ENCODE data around the gene TSPAN16. TPM values are rescaled to one million over a fixed set of nuclear protein-coding genes. Genes with fewer than 3 reads are reported as not detected.
"Not testable (repeated sequence)": the region's sequence is repeated elsewhere in the genome, so short reads cannot be mapped to it uniquely, and the experiment has no call there.

Gene TSPAN16
- polyA plus RNA-seq, 3 donors = not detected

DNA sequence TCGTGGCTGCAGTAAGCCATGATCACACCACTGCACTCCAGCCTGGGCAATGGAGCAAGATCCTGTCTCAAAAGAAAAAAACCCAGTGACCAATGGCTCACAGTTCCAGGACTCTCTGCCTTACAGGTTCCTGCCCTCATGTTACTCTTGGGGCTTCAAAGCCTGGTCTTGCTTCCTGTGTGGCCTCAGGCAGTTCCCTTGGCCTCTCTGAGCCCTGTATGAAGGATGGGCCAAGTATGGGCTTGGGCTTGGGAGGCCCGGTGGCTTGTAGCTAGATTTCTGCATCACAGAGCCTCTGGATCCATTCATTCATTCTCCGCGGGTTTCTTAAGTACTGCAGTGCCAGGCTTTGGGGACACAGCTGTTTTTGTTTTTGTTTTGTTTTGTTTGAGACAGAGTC is 780 bp upstream of the TSPAN16 start:
- 73 to 89% (median 87%) methylated on average over 4 of the region's 4 CpGs for WGBS, 3 donors
- no peak overlapping the region for H3K27ac ChIP-seq (ENCODE audit: low read depth, low read length)

DNA sequence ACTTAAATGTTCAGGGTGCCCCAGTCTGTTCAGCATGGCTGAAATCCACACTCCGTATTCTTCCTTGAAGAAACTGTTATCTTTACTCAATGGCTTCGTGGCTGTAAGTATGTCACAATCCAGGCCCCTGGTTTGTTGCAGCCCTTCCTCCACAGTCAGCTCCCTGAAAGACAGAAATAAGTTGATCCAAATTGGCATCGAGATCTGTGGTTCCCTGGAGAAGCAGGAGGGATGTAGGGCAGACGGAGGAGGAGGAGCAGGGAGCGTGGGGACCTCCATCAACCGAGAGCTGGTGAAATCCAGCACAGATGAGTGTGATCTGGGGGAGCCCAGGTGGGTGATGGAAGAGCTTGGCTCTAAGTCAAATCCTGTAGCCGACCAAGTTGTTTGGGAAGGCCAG is 304 bp downstream of the TSPAN16 start:
- no peak overlapping the region for H3K27ac ChIP-seq (ENCODE audit: low read depth, low read length)
- WGBS, 3 donors = 25 to 59% (median 27%) methylated on average over 7 of the region's 7 CpGs

DNA sequence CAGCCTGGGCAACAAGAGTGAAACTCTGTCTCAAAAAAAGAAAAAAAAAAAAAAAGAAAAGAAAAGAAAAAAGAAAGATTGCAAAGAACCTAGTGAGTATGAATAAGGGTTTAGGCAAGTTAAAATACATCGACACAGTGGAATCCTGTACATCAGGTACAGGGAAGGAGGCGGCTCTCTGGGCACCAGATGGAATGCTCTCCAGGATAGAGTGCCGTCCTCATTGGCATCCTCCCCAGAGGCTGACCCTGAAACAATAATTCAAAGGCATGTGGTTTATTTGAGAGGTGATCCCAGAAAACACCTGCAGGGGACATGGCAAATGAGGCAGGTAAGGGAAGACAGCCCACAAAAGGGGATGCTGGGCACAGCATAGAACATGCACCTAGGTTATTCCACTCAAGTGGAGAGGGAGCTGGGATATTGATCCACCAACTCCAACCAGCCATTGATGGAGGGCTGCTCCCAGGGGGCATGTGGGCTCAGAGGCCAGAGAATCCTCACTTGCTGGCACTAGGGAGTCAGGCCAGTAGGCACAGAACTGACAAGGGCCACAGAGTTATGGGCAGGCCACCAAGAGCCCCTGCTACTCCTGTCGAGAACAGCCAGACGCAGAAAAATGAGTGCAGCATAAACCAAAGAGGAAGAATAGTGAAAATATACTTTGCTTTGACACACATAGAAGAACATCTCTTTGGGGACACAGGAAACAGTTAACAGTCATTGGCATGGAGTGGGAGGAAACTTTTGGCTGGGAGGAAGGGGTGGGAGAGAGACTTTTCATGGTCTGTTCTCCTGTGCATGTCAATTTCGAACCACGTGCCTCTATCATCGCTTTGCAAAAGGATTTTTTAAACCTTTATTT is 4.2 kb downstream of the TSPAN16 start:
- no peak overlapping the region for H3K27ac ChIP-seq (ENCODE audit: low read depth, low read length)
- 58 to 73% (median 62%) methylated on average over 8 of the region's 8 CpGs for WGBS, 3 donors

DNA sequence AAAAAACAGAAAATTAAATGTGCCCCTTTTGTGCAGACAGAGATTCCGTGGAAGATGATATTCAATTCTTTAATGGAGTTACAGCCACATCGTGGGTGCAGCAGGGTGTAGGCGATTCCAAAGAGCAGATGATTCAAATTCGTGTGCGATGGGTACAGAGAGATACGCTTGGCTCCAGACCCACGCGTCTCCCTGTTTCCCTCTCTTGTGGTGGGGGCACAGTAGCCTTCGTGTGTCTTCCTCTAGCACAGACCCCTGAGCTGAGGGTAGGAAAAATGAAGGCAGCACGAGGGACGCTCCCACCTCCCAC is 4.8 kb downstream of the TSPAN16 start:
- WGBS, 3 donors = 78 to 86% (median 83%) methylated on average over 11 of the region's 11 CpGs

DNA sequence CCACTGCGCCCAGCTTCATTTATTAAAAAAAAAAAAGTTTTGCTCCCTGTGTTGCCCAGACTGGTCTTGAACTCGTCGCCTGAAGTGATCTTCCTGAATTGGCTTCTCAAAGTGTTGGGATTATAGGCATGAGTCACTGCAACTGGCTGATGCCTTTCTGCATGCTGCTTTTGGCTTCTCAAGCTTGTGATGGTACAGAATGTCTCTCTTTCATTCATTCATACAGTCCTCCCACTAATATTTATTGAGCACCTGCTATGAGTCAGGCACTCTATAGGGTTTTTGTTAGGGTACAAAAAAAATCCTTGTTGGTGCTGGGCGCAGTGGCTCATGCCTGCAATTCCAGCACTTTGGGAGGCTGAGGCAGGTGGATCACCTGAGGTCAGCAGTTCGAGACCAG is 9.0 kb downstream of the TSPAN16 start:
- no peak overlapping the region for H3K27ac ChIP-seq (ENCODE audit: low read depth, low read length)
- 91 to 94% (median 93%) methylated on average over 5 of the region's 5 CpGs for WGBS, 3 donors

More for the DNA sequence above, 4.8 kb downstream of the TSPAN16 start:
- H3K27ac ChIP-seq (ENCODE audit: low read depth, low read length) = no peak overlapping the region

DNA sequence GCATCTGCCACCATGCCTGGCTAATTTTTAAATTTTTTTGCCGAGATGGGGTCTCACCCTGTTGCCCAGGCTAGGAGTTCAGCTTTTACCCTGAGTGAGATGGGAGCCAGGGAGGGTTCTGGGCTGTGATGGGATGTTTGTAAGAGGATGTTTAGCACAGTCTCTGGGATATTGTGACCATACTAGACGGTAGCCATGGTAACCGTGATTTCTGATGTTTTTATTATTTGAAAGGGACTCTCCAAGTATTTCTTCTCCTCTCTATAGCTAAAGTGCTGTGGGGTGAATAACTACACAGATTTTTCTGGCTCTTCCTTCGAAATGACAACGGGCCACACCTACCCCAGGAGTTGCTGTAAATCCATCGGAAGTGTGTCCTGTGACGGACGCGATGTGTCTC is 10.4 kb downstream of the TSPAN16 start:
- 76 to 89% (median 80%) methylated on average over 9 of the region's 9 CpGs for WGBS, 3 donors
- no peak overlapping the region for H3K27ac ChIP-seq (ENCODE audit: low read depth, low read length)

DNA sequence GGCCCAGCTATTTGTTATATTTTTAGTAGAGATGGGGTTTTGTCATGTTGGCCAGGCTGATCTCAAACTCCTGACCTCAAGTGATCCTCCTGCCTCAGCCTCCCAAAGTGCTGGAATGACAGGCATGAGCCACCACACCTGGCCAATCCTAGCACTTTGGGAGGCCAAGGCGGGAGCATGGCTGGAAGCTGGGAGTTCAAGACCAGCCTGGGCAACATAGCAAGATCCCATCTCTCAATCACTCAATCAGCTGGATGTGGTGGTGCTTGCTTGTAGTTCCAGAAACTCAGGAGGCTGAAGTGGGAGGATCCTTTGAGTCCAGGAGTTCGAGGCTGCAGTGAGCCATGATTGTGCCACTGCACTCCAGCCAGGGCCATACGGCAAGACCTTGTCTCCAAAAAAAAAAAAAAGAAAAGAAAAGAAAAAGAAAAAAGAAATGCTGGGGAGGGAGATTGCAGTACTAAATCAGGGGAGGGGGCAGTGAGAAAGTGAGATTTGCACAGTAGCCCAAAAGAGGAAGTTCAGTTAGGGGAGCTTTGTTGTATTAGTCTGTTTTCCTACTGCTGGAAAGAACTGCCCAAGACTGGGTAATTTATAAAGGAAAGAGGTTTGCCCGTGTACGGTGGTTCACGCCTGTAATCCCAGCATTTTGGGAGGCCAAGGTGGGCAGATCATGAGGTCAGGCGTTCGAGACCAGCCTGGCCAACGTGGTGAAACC is 24.5 kb downstream of the TSPAN16 start:
- not testable (repeated sequence) for H3K27ac ChIP-seq (ENCODE audit: low read depth, low read length)
- WGBS, 3 donors = 55 to 83% (median 63%) methylated on average over 9 of the region's 9 CpGs

DNA sequence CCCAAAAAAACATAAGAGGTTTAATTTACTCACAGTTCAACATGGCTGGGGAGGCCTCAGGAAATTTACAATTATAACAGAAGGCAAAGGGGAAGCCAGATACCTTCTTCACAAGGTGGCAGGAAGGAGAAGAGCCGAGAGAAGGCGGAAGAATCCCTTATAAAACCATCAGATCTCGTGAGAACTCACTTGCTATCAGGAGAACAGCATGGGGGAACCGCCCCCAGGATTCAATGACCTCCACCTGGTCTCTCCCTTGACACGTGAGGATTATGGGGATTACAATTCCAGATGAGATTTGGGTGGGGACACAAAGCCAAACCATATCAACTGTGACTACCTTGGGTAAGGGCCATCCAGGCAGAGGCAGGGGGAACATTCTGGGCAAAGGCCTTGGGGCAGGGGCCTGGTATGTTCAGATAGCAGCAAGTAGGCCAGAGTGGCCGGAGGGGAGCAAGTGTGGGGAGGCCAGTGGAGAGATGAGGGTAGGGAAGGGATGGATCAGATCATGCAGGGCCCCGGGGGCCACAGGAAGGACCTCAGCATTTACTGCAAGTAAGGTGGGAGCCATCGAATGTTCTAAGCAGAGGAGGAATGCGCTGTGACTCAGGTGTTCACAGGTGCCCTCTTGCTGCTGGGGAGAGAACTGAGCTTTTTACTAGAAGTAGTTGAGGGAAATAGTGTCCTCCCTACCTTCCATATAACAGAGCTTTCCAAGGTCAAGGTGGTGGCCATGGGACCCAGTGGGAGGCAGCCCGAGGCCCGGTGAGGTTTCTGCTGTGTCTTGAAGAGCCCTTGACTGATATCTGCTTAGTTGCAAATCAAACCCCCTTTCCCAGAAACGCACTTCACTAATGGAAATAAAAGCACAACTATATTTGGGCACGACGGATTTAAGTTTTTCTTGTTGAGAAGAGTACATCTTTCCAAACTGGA is 25.5 kb downstream of the TSPAN16 start:
- WGBS, 3 donors = 62 to 72% (median 66%) methylated on average over 14 of the region's 14 CpGs
- H3K27ac ChIP-seq (ENCODE audit: low read depth, low read length) = no peak overlapping the region

DNA sequence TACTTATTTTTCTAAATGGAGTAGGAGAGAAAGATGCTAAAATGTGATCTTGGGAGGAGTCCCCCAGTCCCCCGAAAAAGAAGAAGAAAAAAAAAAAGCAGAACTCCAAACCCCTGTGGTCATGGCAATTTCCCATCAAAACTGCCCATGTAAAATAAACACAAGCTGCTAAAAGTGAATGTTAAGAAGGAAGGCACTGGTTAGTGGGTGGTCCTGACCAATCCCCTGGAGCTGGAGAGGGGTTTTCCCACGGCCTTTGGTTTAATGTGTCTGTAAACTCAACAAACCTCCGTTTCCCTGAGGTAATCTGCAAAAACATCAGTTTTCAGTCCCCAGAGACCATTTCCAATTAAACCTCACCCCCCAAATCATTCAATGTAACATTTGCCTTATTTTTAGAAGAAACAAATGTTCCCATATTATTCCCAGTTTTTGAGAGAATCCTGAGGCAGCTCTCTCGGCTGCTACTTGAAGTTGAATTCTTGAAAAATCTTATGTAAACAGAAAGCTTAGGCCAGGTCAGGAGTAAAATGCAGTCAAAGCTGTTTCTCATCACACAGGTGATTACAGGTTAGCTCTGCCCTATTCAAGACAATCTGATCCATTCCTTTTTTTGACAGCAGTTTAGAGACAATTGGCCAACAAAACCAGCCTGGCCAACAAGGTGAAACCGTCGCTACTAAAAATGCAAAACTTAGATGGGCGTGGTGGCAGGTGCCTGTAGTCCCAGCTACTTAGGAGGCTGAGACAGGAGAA is 26.5 kb downstream of the TSPAN16 start:
- H3K27ac ChIP-seq (ENCODE audit: low read depth, low read length) = no peak overlapping the region
- 37 to 53% (median 51%) methylated on average over 7 of the region's 7 CpGs for WGBS, 3 donors

DNA sequence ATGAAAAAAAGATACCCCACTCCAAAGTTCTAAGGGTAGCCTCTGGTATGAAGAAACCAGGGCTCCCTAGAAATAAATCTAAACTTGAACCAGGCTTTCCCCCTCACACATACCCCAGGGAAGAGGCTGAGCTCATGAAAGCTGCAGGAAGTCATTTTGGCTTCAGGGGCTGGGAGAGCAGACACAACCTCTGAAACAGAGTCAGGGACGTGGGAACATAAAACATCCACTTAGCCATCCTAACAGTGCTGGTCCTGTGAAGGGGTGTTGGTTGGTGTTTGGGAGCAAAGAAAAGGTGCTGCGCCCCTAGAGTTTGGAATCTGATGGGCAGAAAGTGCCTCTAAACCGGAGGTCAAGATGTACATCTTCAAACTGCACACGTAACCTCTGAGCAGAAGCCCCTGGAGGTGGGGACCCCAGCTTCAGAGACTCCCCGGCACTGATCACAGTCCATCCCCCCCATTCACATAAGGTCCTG is 27.7 kb downstream of the TSPAN16 start:
- H3K27ac ChIP-seq (ENCODE audit: low read depth, low read length) = peak overlapping the region; percentile 86
- 48 to 69% (median 49%) methylated on average over 5 of the region's 5 CpGs for WGBS, 3 donors

DNA sequence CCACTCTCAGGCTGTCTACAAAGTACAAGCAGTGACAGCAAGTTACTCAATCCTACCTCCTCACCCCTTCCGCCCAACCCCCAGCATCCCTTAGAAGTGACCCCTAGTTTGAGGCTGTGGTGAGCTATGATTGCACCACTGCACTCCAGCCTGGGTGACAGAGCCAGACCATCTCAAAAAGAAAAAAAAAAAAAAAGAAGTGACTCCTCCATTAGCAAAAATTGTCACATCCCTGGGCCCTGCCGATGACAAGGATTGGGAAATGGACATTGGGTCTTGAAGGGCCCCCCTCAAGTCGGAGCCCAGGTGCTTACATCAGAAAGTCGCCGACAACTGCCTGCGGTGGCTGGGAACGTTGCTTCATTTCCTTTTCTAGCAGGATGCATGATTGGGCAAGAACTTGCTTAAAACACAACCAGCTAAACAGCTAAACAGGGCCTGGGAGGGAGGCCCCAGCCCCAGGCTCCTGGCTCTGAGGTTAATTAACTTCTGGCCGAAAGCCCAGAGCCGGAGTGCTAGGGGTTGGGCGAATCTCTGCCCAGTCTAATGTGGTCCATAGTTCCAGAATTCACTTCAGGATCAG is 28.2 kb downstream of the TSPAN16 start:
- no peak overlapping the region for H3K27ac ChIP-seq (ENCODE audit: low read depth, low read length)
- 3 to 27% (median 5%) methylated on average over 10 of the region's 10 CpGs for WGBS, 3 donors

DNA sequence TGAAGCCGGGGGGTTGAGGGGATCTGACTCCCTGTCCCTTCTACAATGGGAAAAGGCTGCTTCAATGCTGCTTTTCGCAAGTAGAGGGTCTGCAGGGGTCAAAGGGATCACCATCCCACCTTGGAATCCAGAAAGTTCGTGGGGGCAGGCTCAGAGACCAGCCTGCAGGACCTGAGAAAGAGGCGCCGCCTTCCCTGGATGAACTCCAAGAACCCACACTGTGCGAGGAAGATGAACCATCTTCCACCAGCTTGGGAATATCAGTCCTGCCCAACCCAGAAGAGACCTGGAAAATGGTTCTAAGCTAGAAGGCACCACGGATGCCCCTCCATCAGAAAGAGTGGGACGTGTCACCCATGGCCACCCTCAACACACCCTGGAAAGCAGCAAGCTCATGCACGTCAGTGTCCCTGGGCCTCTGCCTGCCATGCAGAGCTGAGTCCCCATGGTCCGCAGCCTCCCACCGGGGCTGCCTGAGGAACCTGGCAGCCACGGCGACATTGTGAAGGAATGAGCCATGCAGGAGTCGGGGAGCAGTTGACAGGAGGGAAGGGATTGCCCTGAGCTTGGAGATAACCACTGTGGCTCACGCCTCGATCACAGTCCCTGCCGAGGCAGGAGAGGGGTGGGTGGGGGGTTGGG is 28.9 kb downstream of the TSPAN16 start:
- H3K27ac ChIP-seq (ENCODE audit: low read depth, low read length) = no peak overlapping the region
- WGBS, 3 donors = 59 to 69% (median 69%) methylated on average over 17 of the region's 17 CpGs

DNA sequence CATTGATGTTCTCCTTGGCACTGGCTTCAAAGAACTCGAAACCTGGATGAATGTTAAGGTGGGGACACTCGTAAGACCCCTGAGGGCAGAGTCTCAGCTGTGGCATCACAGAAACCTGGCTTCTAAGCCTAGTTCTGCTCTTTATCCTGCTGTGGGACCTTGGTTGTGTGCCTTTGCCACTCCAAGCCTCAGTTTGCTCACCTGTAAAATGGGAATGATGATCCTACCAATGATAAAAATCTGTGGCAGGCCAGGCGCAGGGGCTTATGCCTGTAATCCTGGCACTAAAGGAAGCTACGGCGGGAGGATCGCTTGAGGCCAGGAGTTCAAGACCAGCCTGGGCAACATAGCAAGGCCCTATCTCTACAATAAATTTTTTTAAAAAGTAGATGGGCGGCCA is 29.6 kb downstream of the TSPAN16 start:
- WGBS, 3 donors = 87 to 96% (median 89%) methylated on average over 7 of the region's 7 CpGs

DNA sequence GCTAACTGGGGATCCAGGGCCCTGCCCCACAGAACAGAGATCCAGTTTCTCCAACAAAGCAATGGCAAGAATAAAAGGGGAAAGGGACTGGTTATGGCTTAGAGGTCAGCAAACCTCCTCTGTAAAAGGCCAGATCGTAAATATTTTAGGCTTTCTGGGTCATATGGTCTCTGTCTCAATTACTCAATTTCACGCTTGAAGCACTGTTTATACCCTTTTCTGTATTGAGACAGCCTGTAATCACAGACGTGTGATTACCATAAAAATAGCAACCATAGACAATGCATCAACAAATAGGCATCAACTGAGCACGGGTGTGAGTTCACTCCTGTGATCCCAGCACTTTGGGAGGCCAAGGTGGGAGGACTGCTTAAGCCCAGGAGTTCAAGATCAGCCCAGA is 34.2 kb downstream of the TSPAN16 start:
- no peak overlapping the region for H3K27ac ChIP-seq (ENCODE audit: low read depth, low read length)
- WGBS, 3 donors = 74 to 81% (median 74%) methylated on average over 4 of the region's 4 CpGs

More for the DNA sequence above, 29.6 kb downstream of the TSPAN16 start:
- H3K27ac ChIP-seq (ENCODE audit: low read depth, low read length) = no peak overlapping the region

DNA sequence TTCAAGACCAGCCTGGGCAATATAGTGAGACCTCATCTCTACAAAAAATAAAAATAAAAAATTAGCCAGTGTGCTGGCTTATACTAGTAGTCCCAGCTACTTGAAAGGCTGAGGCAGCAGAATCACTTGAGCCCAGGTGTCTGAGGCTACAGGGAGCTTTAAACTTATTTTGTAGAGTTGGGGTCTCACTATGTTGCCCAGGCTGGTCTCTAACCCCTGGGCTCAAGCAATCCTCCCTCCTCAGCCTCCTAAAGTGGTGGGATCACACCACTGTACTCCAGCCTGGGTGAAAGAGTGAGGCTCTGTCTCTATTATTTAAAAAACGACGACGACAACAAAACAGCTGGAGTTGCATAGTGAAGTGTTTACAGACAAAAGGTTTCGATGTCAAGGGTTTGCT is 35.5 kb downstream of the TSPAN16 start:
- 87 to 96% (median 88%) methylated on average over 4 of the region's 4 CpGs for WGBS, 3 donors
- no peak overlapping the region for H3K27ac ChIP-seq (ENCODE audit: low read depth, low read length)

DNA sequence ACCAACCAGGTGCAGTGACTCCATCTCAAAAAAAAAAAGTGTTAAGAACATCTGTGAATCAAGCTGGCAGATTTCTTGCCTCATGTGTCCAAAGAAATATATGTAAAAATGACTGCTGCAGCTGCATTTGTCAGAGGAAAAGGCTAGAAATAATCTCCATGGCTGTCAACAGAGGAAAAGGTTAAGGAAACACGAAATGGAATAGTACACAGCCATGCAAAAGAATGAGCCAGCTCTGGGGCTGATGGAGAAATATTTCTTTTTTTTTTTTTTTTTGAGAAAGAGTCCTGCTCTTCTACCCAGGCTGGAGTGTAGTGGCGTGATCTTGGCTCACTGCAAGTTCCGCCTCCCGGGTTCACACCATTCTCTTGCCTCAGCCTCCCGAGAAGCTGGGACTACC is 36.9 kb downstream of the TSPAN16 start:
- H3K27ac ChIP-seq (ENCODE audit: low read depth, low read length) = no peak overlapping the region
- WGBS, 3 donors = 90 to 95% (median 94%) methylated on average over 5 of the region's 5 CpGs

DNA sequence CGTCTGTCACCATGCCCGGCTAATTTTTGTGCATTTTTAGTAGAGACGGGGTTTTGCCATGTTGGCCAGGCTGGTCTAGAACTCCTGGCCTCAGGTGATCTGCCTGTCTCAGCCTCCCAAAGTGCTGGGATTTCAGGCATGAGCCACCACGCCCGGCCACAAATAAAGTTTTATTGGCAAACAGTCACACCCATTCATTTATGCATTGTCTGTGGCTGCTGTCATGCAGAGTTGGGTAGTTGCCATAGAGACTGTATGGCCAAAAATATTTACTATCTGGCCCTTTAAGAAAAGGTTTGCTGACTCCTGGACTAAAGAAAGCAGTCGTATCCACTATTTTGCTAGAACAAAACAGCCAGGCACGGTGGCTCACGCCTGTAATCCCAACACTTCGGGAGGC is 37.9 kb downstream of the TSPAN16 start:
- 85 to 89% (median 88%) methylated on average over 9 of the region's 9 CpGs for WGBS, 3 donors
- not testable (repeated sequence) for H3K27ac ChIP-seq (ENCODE audit: low read depth, low read length)

Data from adipose tissue (tissue), 3 donors.